GM12878 (cell line): Measurements from ENCODE around the gene RCBTB2. TPM values are rescaled to one million over a fixed set of nuclear protein-coding genes. Genes with fewer than 3 reads are reported as not detected.
A peak's percentile ranks its signal among the peaks of the same experiment; 100 is the strongest.

ENCODE experiments used
- ATAC-seq: fragments of 200-7000 bp; cut with Tn5 transposase; 3 replicates; pipeline ENCODE4 v1.9.1; 2020; ENCODE audit warnings: mild to moderate bottlenecking, moderate library complexity
- BruUV-seq: library from RNA; stranded (reverse); fragments of 400-500 nt; replicated peaks from 2 replicates; lab custom pipeline; 2021; lab: Mats Ljungman, UMichigan
- CTCF ChIA-PET: fragments of 300-600 bp; sonication (Branson Sonifier 250); formaldehyde crosslinking; extraction: SDS; loops from one replicate; lab custom pipeline; 2021; ENCODE audit warnings: inconsistent platforms; lab: Yijun Ruan, JAX
- POLR2A ChIA-PET: fragments of 350-600 bp; formaldehyde crosslinking; extraction: SDS; loops from one replicate; lab custom pipeline; 2021; ENCODE audit warnings: inconsistent platforms; lab: Charles Lee
- RAD21 ChIA-PET: fragments of 300-600 bp; sonication (Branson Sonifier 250); formaldehyde crosslinking; loops from one replicate; lab custom pipeline; 2023; ENCODE audit warnings: antibody characterized with exemption; ENCODE audit not compliant: unreplicated experiment; lab: Charles Lee
- SMC1A ChIA-PET: fragments of 300-600 bp; sonication (Branson Sonifier 250); formaldehyde crosslinking; loops from one replicate; lab custom pipeline; 2023; ENCODE audit not compliant: unreplicated experiment, uncharacterized antibody; lab: Charles Lee
- DNase-seq: peaks from one replicate; pipeline ENCODE4 v3.0.0-alpha.2; 2011; ENCODE audit warnings: low read depth, low spot score
- FAIRE-seq: peaks from 3 replicates; lab custom pipeline; 2011; peaks lifted over from hg19 to GRCh38; lab: Jason Lieb, UNC
- H2AFZ ChIP-seq: 2 replicates; pipeline ENCODE4 v1.6.0; 2011; ENCODE audit warnings: low read depth, low read length, control low read depth; ENCODE audit not compliant: control insufficient read depth
- H3K27ac ChIP-seq: 2 replicates; pipeline ENCODE4 v1.5.1; 2011; ENCODE audit warnings: control low read depth; ENCODE audit not compliant: control insufficient read depth, insufficient read depth
- H3K27me3 ChIP-seq, 2 experiments: replicated peaks in 1 of 2; 2 replicates each; pipeline versions ENCODE4 v1.6.0 to v1.6.1; 2011; ENCODE audit warnings: low read length in 1 of 2; ENCODE audit not compliant: control insufficient read depth in 2 of 2, insufficient read depth in 2 of 2
- H3K36me3 ChIP-seq, 2 experiments: 2 replicates each; pipeline ENCODE4 v1.5.1; 2011; ENCODE audit warnings: low read length in 1 of 2; ENCODE audit not compliant: control insufficient read depth in 2 of 2, insufficient read depth in 2 of 2
- H3K4me1 ChIP-seq: 2 replicates; pipeline ENCODE4 v1.6.1; 2011; ENCODE audit warnings: mild to moderate bottlenecking, low read length, moderate library complexity, mixed read lengths; ENCODE audit not compliant: control insufficient read depth, insufficient read depth
- H3K4me2 ChIP-seq: 2 replicates; pipeline ENCODE4 v1.6.0; 2011; ENCODE audit warnings: control low read depth; ENCODE audit not compliant: control insufficient read depth, insufficient read depth
- H3K4me3 ChIP-seq: fragments of 200-600 bp; sonication (generic); 2 replicates; pipeline ENCODE4 v1.5.1; 2016
- H3K79me2 ChIP-seq: 2 replicates; pipeline ENCODE4 v1.6.0; 2011; ENCODE audit warnings: low read length; ENCODE audit not compliant: control insufficient read depth, insufficient read depth
- H3K9ac ChIP-seq: 2 replicates; pipeline ENCODE4 v1.8.0; 2011; ENCODE audit warnings: low read length, control low read depth, mixed read lengths; ENCODE audit not compliant: control insufficient read depth, insufficient read depth
- H3K9me3 ChIP-seq: replicated peaks from 3 replicates; pipeline ENCODE4 v1.5.1; 2011; ENCODE audit warnings: mild to moderate bottlenecking, low read length; ENCODE audit not compliant: control insufficient read depth, insufficient read depth
- H4K20me1 ChIP-seq: 2 replicates; pipeline ENCODE4 v1.6.0; 2011; ENCODE audit not compliant: control insufficient read depth, insufficient read depth
- BACH1 ChIP-seq: fragments of 450-650 bp; IDR thresholded peaks from 2 replicates; pipeline ENCODE4 v1.6.1; 2017; ENCODE audit warnings: mild to moderate bottlenecking, borderline replicate concordance
- BRCA1 ChIP-seq: IDR thresholded peaks from 2 replicates; pipeline ENCODE4 v1.6.1; 2011; ENCODE audit warnings: low read depth, low read length, improper control_type of control experiment
- CBFB ChIP-seq: IDR thresholded peaks from 2 replicates; pipeline ENCODE4 v1.6.1; 2016; ENCODE audit warnings: antibody characterized with exemption, low read depth
- NFXL1 ChIP-seq: fragments of 450-650 bp; IDR thresholded peaks from 2 replicates; pipeline ENCODE4 v1.6.1; 2017; ENCODE audit warnings: antibody characterized with exemption, mild to moderate bottlenecking, borderline replicate concordance
- NFYA ChIP-seq: IDR thresholded peaks from 2 replicates; pipeline ENCODE4 v1.6.1; 2011; ENCODE audit warnings: low read depth, mild to moderate bottlenecking, low read length, improper control_type of control experiment, borderline replicate concordance
- NR2F1 ChIP-seq: fragments of 450-650 bp; conservative IDR thresholded peaks from 2 replicates; pipeline ENCODE4 v1.6.1; 2017; ENCODE audit warnings: mild to moderate bottlenecking
- PAX5 ChIP-seq: IDR thresholded peaks from 2 replicates; pipeline ENCODE4 v1.6.1; 2011; ENCODE audit warnings: low read depth, low read length, borderline replicate concordance
- PAX8 ChIP-seq: fragments of 450-650 bp; IDR thresholded peaks from 2 replicates; pipeline ENCODE4 v1.6.1; 2017; ENCODE audit warnings: mild to moderate bottlenecking, moderate library complexity
- RAD51 ChIP-seq: fragments of 450-650 bp; IDR thresholded peaks from 2 replicates; pipeline ENCODE4 v1.6.1; 2016; ENCODE audit warnings: moderate library complexity, mild to moderate bottlenecking, inconsistent platforms
- SMAD1 ChIP-seq: fragments of 450-650 bp; IDR thresholded peaks from 2 replicates; pipeline ENCODE4 v1.6.1; 2018; ENCODE audit warnings: mild to moderate bottlenecking, low read depth; ENCODE audit not compliant: partially characterized antibody
- SRF ChIP-seq, 2 experiments: IDR thresholded peaks; 2 replicates each; pipeline ENCODE4 v1.6.1; 2011; ENCODE audit warnings: low read depth in 2 of 2, low read length in 2 of 2, mild to moderate bottlenecking in 1 of 2, moderate library complexity in 1 of 2
- TAF1 ChIP-seq: IDR thresholded peaks from 2 replicates; pipeline ENCODE4 v1.6.1; 2011; ENCODE audit warnings: mild to moderate bottlenecking, low read depth, low read length, borderline replicate concordance
- ZBTB40 ChIP-seq: fragments of 450-650 bp; IDR thresholded peaks from 2 replicates; pipeline ENCODE4 v1.6.1; 2016; ENCODE audit warnings: mild to moderate bottlenecking, moderate library complexity, borderline replicate concordance
- ZNF24 ChIP-seq: fragments of 450-650 bp; IDR thresholded peaks from 2 replicates; pipeline ENCODE4 v1.6.1; 2017; ENCODE audit warnings: antibody characterized with exemption, mild to moderate bottlenecking
- ZNF384 ChIP-seq: IDR thresholded peaks from 2 replicates; pipeline ENCODE4 v1.6.1; 2012; ENCODE audit warnings: low read depth, mild to moderate bottlenecking, low read length, improper control_type of control experiment, borderline replicate concordance
- WGBS: methylation state at CpG from one replicate; pipeline ENCODE4 v1.1.6; 2016; ENCODE audit warnings: low lambda C conversion rate; ENCODE audit not compliant: insufficient replicate concordance, insufficient coverage; ENCODE audit errors: missing lambda C conversion rate; 5-methylcytosine and 5-hydroxymethylcytosine counted together
- in situ Hi-C: fragments of 300-500 bp; cut with MboI; formaldehyde crosslinking; loops from 9 replicates; pipeline ENCODE4 v1.14.3; 2018; ENCODE audit warnings: mixed read lengths
- intact Hi-C: fragments of 100-400 bp; cut with micrococcal nuclease; formaldehyde crosslinking; loops from one replicate; pipeline ENCODE4 v1.14.2; 2022; ENCODE audit not compliant: unreplicated experiment
- polyA plus RNA-seq, 11 experiments: library from polyadenylated mRNA; depleted of rRNA in 4 of 11; unstranded in 6 of 11; stranded (reverse) in 5 of 11; fragments of >200 nt; fragmentation: Nextera tagmentation in 4 of 11; fragmentation: Illumina TruSeq in 1 of 11; extraction: Ambion mirVana in 4 of 11; extraction: Trizol in 1 of 11; gene quantifications; 1 replicate in 1 of 11; 2 replicates in 10 of 11; pipeline versions ENCODE4 v1.2.1 to v1.2.3, GENCODE V29; 2011 to 2016; ENCODE audit warnings: inconsistent platforms in 2 of 11, missing spikeins in 2 of 11, low read depth in 1 of 11
- total RNA-seq, 4 experiments: library from RNA; depleted of rRNA in 3 of 4; stranded (reverse); fragments of >200 nt in 3 of 4; fragmentation: Illumina TruSeq in 1 of 4; extraction: Trizol in 1 of 4; gene quantifications; 2 replicates each; pipeline versions ENCODE4 v1.2.1 to v1.2.3, GENCODE V29; 2013 to 2021
- TF ChIP-seq, protein P1 (sequence below): IDR thresholded peaks from 2 replicates; pipeline ENCODE4 v1.6.1; 2012; ENCODE audit warnings: mild to moderate bottlenecking, low read depth, low read length

Gene RCBTB2
- total and polyA plus RNA-seq, 10 of the 15 experiments (the other 5 are each of a cell fraction or from before 2014, with no cell fraction given): 5.0 to 16.0 (median 8.5) TPM

DNA sequence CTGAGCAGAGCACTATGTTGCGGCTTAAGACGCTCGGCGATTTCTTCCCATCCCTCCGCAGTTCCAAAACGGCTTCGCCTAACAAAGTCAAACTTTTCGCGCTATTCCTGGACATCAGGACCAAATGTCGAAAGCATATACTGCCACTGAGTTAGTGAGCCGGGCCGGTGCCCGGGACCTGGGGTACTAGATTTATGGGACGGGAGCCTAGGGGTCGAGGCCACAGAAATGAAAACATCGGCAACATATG is 699 bp downstream of the RCBTB2 start:
- FAIRE-seq (no peak), DNase-seq (peak; percentile 26), ATAC-seq (peak; percentile 45)
- intact Hi-C loops: loop anchor here (1.0 to 2.0 kb wide), 2 partner anchors 31 to 47 kb away; no protein-coding TSS in a partner anchor
- no TSS peak for BruUV-seq
- 2% methylated on average over 16 of the region's 16 CpGs for WGBS
- Histone ChIP-seq H3K9ac (peak overlapping the region; percentile 99), H3K27me3 (no peaks in the 10 kb centered on the region), H3K36me3 (no peaks in the 10 kb centered on the region), H3K27ac (peak overlapping the region; percentile 93), H3K9me3 (no peaks in the 10 kb centered on the region), H3K79me2 (peaks cover 46% of the 10 kb centered on the region), H3K4me3 (peak overlapping the region; percentile 77), H2AFZ (peak overlapping the region; percentile 93), H3K4me2 (peak overlapping the region; percentile 70), H4K20me1 (no peaks in the 10 kb centered on the region), H3K4me1 (peaks cover 29% of the 10 kb centered on the region)
- in situ Hi-C loops: no loop called here
- ChIA-PET CTCF (interaction anchor here (1.1 to 2.3 kb wide), 5 partner anchors 10 to 198 kb away, joined by 3 to 6 read pairs (median 5); no protein-coding TSS in a partner anchor), SMC1A (interaction anchor here (0.8 to 4.9 kb wide), 6 partner anchors 30 to 134 kb away, joined by 3 to 27 read pairs (median 3); no protein-coding TSS in a partner anchor), POLR2A (interaction anchor here (0.8 to 1.5 kb wide), 8 partner anchors 9 to 46 kb away, joined by 3 to 4 read pairs (median 3); no protein-coding TSS in a partner anchor), RAD21 (interaction anchor here (0.5 to 3.1 kb wide), 11 partner anchors 10 to 733 kb away, joined by 3 to 30 read pairs (median 4); no protein-coding TSS in a partner anchor)
- TF ChIP-seq NFXL1: no peak
- TF ChIP-seq, protein P1, sequence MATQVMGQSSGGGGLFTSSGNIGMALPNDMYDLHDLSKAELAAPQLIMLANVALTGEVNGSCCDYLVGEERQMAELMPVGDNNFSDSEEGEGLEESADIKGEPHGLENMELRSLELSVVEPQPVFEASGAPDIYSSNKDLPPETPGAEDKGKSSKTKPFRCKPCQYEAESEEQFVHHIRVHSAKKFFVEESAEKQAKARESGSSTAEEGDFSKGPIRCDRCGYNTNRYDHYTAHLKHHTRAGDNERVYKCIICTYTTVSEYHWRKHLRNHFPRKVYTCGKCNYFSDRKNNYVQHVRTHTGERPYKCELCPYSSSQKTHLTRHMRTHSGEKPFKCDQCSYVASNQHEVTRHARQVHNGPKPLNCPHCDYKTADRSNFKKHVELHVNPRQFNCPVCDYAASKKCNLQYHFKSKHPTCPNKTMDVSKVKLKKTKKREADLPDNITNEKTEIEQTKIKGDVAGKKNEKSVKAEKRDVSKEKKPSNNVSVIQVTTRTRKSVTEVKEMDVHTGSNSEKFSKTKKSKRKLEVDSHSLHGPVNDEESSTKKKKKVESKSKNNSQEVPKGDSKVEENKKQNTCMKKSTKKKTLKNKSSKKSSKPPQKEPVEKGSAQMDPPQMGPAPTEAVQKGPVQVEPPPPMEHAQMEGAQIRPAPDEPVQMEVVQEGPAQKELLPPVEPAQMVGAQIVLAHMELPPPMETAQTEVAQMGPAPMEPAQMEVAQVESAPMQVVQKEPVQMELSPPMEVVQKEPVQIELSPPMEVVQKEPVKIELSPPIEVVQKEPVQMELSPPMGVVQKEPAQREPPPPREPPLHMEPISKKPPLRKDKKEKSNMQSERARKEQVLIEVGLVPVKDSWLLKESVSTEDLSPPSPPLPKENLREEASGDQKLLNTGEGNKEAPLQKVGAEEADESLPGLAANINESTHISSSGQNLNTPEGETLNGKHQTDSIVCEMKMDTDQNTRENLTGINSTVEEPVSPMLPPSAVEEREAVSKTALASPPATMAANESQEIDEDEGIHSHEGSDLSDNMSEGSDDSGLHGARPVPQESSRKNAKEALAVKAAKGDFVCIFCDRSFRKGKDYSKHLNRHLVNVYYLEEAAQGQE: no peak
- TF ChIP-seq PAX5: no peak
- no peak for TF ChIP-seq ZNF24
- TF ChIP-seq ZBTB40: 0 out of 2 replicates have a peak, but pooled peaks have one; percentile 5
- no peak for TF ChIP-seq ZNF384
- TF ChIP-seq CBFB: no peak
- no peak for TF ChIP-seq PAX8
- no peak for TF ChIP-seq RAD51
- TF ChIP-seq BRCA1: no peak
- TF ChIP-seq BACH1: no peak
- TF ChIP-seq SRF (IDR thresholded peaks at IDR 0.05; ENCODE audit: low read depth in 2 of 2, low read length in 2 of 2): no peak
- TF ChIP-seq TAF1: no peak
- TF ChIP-seq SMAD1: no peak
- TF ChIP-seq NR2F1: no peak
- no peak for TF ChIP-seq NFYA
